ENCODE results near the gene ASPSCR1.

The ASPSCR1 gene

GRCh38 chr17:82030470-82031302 is 53.3 kb downstream of the ASPSCR1 start:
- DNase-seq (ENCODE audit: insufficient read length, low spot score) (peak; percentile 92), FAIRE-seq (no peak)
- TF ChIP-seq CTCF (IDR thresholded peaks at IDR 0.05; ENCODE audit: insufficient read depth, missing control alignments): peak; percentile 98

GRCh38 chr17:82031303-82031884 is 54.0 kb downstream of the ASPSCR1 start, which contains the start of gene RAC3:
RAC3 (plus strand) TSS chr17:82031678; CDS start chr17:82031762, 84 bp downstream.
- DNase-seq (ENCODE audit: insufficient read length, low spot score) (no peak), FAIRE-seq (no peak)
- TF ChIP-seq CTCF (IDR thresholded peaks at IDR 0.05; ENCODE audit: insufficient read depth, missing control alignments): no peak

- FAIRE-seq (no peak), DNase-seq (ENCODE audit: insufficient read length, low spot score) (peak; percentile 56)
Measured at GRCh38 chr17:82031885-82032627, 54.6 kb downstream of the ASPSCR1 start.

GRCh38 chr17:82033359-82034085 is 56.1 kb downstream of the ASPSCR1 start:
- no peak for TF ChIP-seq CTCF (IDR thresholded peaks at IDR 0.05; ENCODE audit: insufficient read depth, missing control alignments)
- no peak for DNase-seq (ENCODE audit: insufficient read length, low spot score)
- no peak for FAIRE-seq

More at GRCh38 chr17:82031885-82032627, 54.6 kb downstream of the ASPSCR1 start:
- TF ChIP-seq CTCF (IDR thresholded peaks at IDR 0.05; ENCODE audit: insufficient read depth, missing control alignments): no peak

- FAIRE-seq (no peak), DNase-seq (ENCODE audit: insufficient read length, low spot score) (no peak)
- TF ChIP-seq CTCF (IDR thresholded peaks at IDR 0.05; ENCODE audit: insufficient read depth, missing control alignments): no peak
Measured at GRCh38 chr17:82034371-82035011, 57.1 kb downstream of the ASPSCR1 start.

- FAIRE-seq (no peak), DNase-seq (ENCODE audit: insufficient read length, low spot score) (no peak)
- no peak for TF ChIP-seq CTCF (IDR thresholded peaks at IDR 0.05; ENCODE audit: insufficient read depth, missing control alignments)
Measured at GRCh38 chr17:82035488-82035887, 58.1 kb downstream of the ASPSCR1 start.
